ENCODE results near the gene FBXL17. TPM values are rescaled to one million over a fixed set of nuclear protein-coding genes. Genes with fewer than 3 reads are reported as not detected.
A peak's percentile ranks its signal among the peaks of the same experiment; 100 is the strongest.

The FBXL17 gene
- total and polyA plus RNA-seq, 2 of the 4 experiments (the other 2 are of a cell fraction): 3.9 to 8.1 TPM

GRCh38 chr5:107812570-107813141 is 569.2 kb downstream of the FBXL17 start:
- BruUV-seq (replicated peaks): no TSS peak
- H3K18ac ChIP-seq (ENCODE audit: low read depth, low read length): peak overlapping the region; percentile 10; the same call in 1 of the 2 replicates
- H4K8ac ChIP-seq (ENCODE audit: low read depth in 2 of 2, low read length in 2 of 2): peak overlapping the region; percentile 13 to 79; a peak in 2 of 4 replicates
- peak overlapping the region; percentile 61 for H3K14ac ChIP-seq (replicated peaks; ENCODE audit: low read depth, low read length)
- no peaks in the 10 kb centered on the region; the same call in 1 of the 2 replicates for H3K36me3 ChIP-seq (ENCODE audit: control insufficient read depth, insufficient read depth, low read length)
- in situ Hi-C loops (cut with MboI; ENCODE audit: low sequenced_read_pairs) (no loop called here), intact Hi-C loops (cut with micrococcal nuclease) (no loop called here), dilution Hi-C loops (cut with HindIII; ENCODE audit: low sequenced_read_pairs, unreplicated experiment) (no loop called here)
- peak overlapping the region; percentile 94 for H2AK5ac ChIP-seq (ENCODE audit: low read depth, low read length)
- no peak overlapping the region for H3K4me2 ChIP-seq (ENCODE audit: low read depth, low read length)
- peak overlapping the region; percentile 10 for H2AK9ac ChIP-seq (replicated peaks; ENCODE audit: low read depth, low read length, poor library complexity)
- H3K4me1 ChIP-seq (ENCODE audit: control insufficient read depth, insufficient read depth, low read length): peaks cover 10% of the 10 kb centered on the region
- peaks cover 9% of the 10 kb centered on the region for H3K9me1 ChIP-seq (ENCODE audit: insufficient read depth, low read length)
- H3K27ac ChIP-seq (ENCODE audit: insufficient read depth, low read length): peak overlapping the region; percentile 36; the same call in 1 of the 2 replicates
- no peaks in the 10 kb centered on the region for H4K20me1 ChIP-seq (ENCODE audit: insufficient read depth, low read length)
- no peaks in the 10 kb centered on the region for H3K27me3 ChIP-seq (ENCODE audit: control insufficient read depth, insufficient read depth, low read length)
- peak overlapping the region; percentile 82; the same call in 2 of the 3 replicates for H2BK15ac ChIP-seq (ENCODE audit: low read depth, low read length)
- peak overlapping the region; percentile 67; the same call in 1 of the 2 replicates for H3K23ac ChIP-seq (ENCODE audit: low read depth, low read length)
- H2BK5ac ChIP-seq (ENCODE audit: low read depth, low read length, poor library complexity, severe bottlenecking): peak overlapping the region; percentile 22
- ATAC-seq (ENCODE audit: low read depth): peak; percentile 91
- ChIA-PET CTCF (no interaction called here), POLR2A (ENCODE audit: unreplicated experiment) (no interaction called here)
- peak overlapping the region; percentile 95 for H2BK120ac ChIP-seq (ENCODE audit: low read depth, low read length)
- H2BK20ac ChIP-seq (ENCODE audit: low read depth, low read length): peak overlapping the region; percentile 90
- H3K4ac ChIP-seq (ENCODE audit: low read depth, low read length): peak overlapping the region; percentile 90
- TF ChIP-seq CHD1 (IDR thresholded peaks at IDR 0.05; ENCODE audit: low read depth, low read length) (no peak), MXI1 (IDR thresholded peaks at IDR 0.05; ENCODE audit: borderline replicate concordance, low read depth, low read length) (no peak), SMC3 (IDR thresholded peaks at IDR 0.05; ENCODE audit: low read depth, low read length) (no peak), FOS (IDR thresholded peaks at IDR 0.05; ENCODE audit: low read depth, low read length) (peak; percentile 52; the same call in 1 of the 2 replicates), MAZ (IDR thresholded peaks at IDR 0.05; ENCODE audit: borderline replicate concordance, low read depth, low read length) (no peak), MAFK (IDR thresholded peaks at IDR 0.05; ENCODE audit: low read depth, low read length) (peak; percentile 91)
- TF ChIP-seq, protein P1, sequence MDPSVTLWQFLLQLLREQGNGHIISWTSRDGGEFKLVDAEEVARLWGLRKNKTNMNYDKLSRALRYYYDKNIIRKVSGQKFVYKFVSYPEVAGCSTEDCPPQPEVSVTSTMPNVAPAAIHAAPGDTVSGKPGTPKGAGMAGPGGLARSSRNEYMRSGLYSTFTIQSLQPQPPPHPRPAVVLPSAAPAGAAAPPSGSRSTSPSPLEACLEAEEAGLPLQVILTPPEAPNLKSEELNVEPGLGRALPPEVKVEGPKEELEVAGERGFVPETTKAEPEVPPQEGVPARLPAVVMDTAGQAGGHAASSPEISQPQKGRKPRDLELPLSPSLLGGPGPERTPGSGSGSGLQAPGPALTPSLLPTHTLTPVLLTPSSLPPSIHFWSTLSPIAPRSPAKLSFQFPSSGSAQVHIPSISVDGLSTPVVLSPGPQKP (IDR thresholded peaks at IDR 0.05; ENCODE audit: borderline replicate concordance, low read depth, low read length): no peak
- H3K79me1 ChIP-seq (ENCODE audit: low read depth in 1 of 2, low read length in 2 of 2): no peaks in the 10 kb centered on the region
- no peak overlapping the region for H3K4me3 ChIP-seq (ENCODE audit: insufficient read depth, low read depth, low read length)
- peak overlapping the region; percentile 80 for H4K91ac ChIP-seq (ENCODE audit: insufficient read depth, low read depth, low read length)
- peak; percentile 86 for DNase-seq
- H2AFZ ChIP-seq (replicated peaks; ENCODE audit: low read length, poor library complexity): peak overlapping the region; percentile 86
- WGBS, 2 experiments (ENCODE audit: extremely low coverage in 2 of 2, insufficient read length in 1 of 2): 61% methylated on average over 2 of the region's 8 CpGs; no CpG with 5 or more reads in 1 of the 2 experiments
- no peak overlapping the region for H4K5ac ChIP-seq (ENCODE audit: low read depth, low read length)
- peak overlapping the region; percentile 24; the same call in 1 of the 2 replicates for H3K56ac ChIP-seq (ENCODE audit: extremely low read depth, insufficient read depth, low read length)
- H3K9ac ChIP-seq (ENCODE audit: low read depth, low read length): no peak overlapping the region
- no peaks in the 10 kb centered on the region for H3K9me3 ChIP-seq (ENCODE audit: control insufficient read depth, insufficient read depth, low read length)

All from IMR-90 (cell line).